HG03097 (cell line): Measurements from ENCODE around the gene CDC42EP2.

ENCODE experiments used
- ATAC-seq: cut with Tn5 transposase; IDR thresholded peaks from one replicate; pipeline ENCODE4 v1.9.1; 2021; ENCODE audit not compliant: unreplicated experiment, low FRiP score

Gene CDC42EP2

GRCh38 chr11:65297026-65297672 is 17.5 kb upstream of the CDC42EP2 start:
- no peak for ATAC-seq

- ATAC-seq: no peak
Measured at GRCh38 chr11:65298131-65298535, 16.5 kb upstream of the CDC42EP2 start.

GRCh38 chr11:65298655-65299179 is 15.9 kb upstream of the CDC42EP2 start:
- ATAC-seq: no peak

GRCh38 chr11:65300621-65301275 is 13.9 kb upstream of the CDC42EP2 start:
- ATAC-seq: no peak

- ATAC-seq: no peak
Measured at GRCh38 chr11:65301491-65302329, 13.0 kb upstream of the CDC42EP2 start.

- ATAC-seq: no peak
Measured at GRCh38 chr11:65303555-65303954, 11.1 kb upstream of the CDC42EP2 start.

GRCh38 chr11:65304110-65304509 is 10.6 kb upstream of the CDC42EP2 start:
- ATAC-seq: no peak

GRCh38 chr11:65304613-65305012 is 10.1 kb upstream of the CDC42EP2 start:
- no peak for ATAC-seq

GRCh38 chr11:65305501-65306268 is 9.0 kb upstream of the CDC42EP2 start:
- ATAC-seq: no peak

- no peak for ATAC-seq
Measured at GRCh38 chr11:65307298-65308229, 7.1 kb upstream of the CDC42EP2 start.

- no peak for ATAC-seq
Measured at GRCh38 chr11:65308281-65308891, 6.3 kb upstream of the CDC42EP2 start.

GRCh38 chr11:65309006-65309405 is 5.7 kb upstream of the CDC42EP2 start:
- no peak for ATAC-seq

GRCh38 chr11:65310215-65310614 is 4.5 kb upstream of the CDC42EP2 start:
- no peak for ATAC-seq

- ATAC-seq: no peak
Measured at GRCh38 chr11:65310736-65311135, 3.9 kb upstream of the CDC42EP2 start.

- ATAC-seq: no peak
Measured at GRCh38 chr11:65311170-65311678, 3.4 kb upstream of the CDC42EP2 start.

- no peak for ATAC-seq
Measured at GRCh38 chr11:65315204-65315865, 669 bp downstream of the CDC42EP2 start.

GRCh38 chr11:65315866-65316226 is 1.2 kb downstream of the CDC42EP2 start:
- no peak for ATAC-seq

- no peak for ATAC-seq
Measured at GRCh38 chr11:65316227-65317024, 1.8 kb downstream of the CDC42EP2 start.
